HG03280 (cell line): ENCODE data around the gene NUDT9.
A peak's percentile ranks its signal among the peaks of the same experiment; 100 is the strongest.
"Not testable (repeated sequence)": the region's sequence is repeated elsewhere in the genome, so short reads cannot be mapped to it uniquely, and the experiment has no call there.

Source experiments
- ATAC-seq: cut with Tn5 transposase; IDR thresholded peaks from one replicate; pipeline ENCODE4 v1.9.1; 2021; ENCODE audit warnings: mild to moderate bottlenecking, moderate library complexity; ENCODE audit not compliant: unreplicated experiment

NUDT9 gene

GRCh38 chr4:87422104-87423052 is at the start of gene NUDT9:
TSS of gene NUDT9 (plus strand) at chr4:87422573. CDS start at chr4:87422906, 333 bp downstream.
- ATAC-seq = peak; percentile 93

GRCh38 chr4:87375719-87376291 is 46.6 kb upstream of the NUDT9 start:
- peak; percentile 71 for ATAC-seq

GRCh38 chr4:87377816-87378215 is 44.6 kb upstream of the NUDT9 start:
- no peak for ATAC-seq

GRCh38 chr4:87382116-87382515 is 40.3 kb upstream of the NUDT9 start:
- no peak for ATAC-seq

GRCh38 chr4:87382931-87383330 is 39.4 kb upstream of the NUDT9 start:
- no peak for ATAC-seq

GRCh38 chr4:87384466-87385132 is 37.8 kb upstream of the NUDT9 start:
- not testable (repeated sequence) for ATAC-seq

GRCh38 chr4:87387237-87387636 is 35.1 kb upstream of the NUDT9 start:
- ATAC-seq = no peak

GRCh38 chr4:87388901-87389300 is 33.5 kb upstream of the NUDT9 start:
- ATAC-seq = no peak

- not testable (repeated sequence) for ATAC-seq
Observed at GRCh38 chr4:87390055-87390454, 32.3 kb upstream of the NUDT9 start.

- peak; percentile 6 for ATAC-seq
Observed at GRCh38 chr4:87390551-87390890, 31.9 kb upstream of the NUDT9 start.

GRCh38 chr4:87390891-87391575 is 31.3 kb upstream of the NUDT9 start, which contains the start of gene HSD17B11:
TSS of gene HSD17B11 (minus strand) at chr4:87391188. CDS start at chr4:87391070, 118 bp downstream.
- ATAC-seq = peak; percentile 100

GRCh38 chr4:87391576-87392054 is 30.8 kb upstream of the NUDT9 start:
- ATAC-seq = peak; percentile 2

GRCh38 chr4:87392183-87392582 is 30.2 kb upstream of the NUDT9 start:
- ATAC-seq = no peak

- ATAC-seq = not testable (repeated sequence)
Observed at GRCh38 chr4:87395073-87395472, 27.3 kb upstream of the NUDT9 start.

- not testable (repeated sequence) for ATAC-seq
Observed at GRCh38 chr4:87395851-87396250, 26.5 kb upstream of the NUDT9 start.

GRCh38 chr4:87399148-87399547 is 23.2 kb upstream of the NUDT9 start:
- no peak for ATAC-seq

- no peak for ATAC-seq
Observed at GRCh38 chr4:87399954-87400353, 22.4 kb upstream of the NUDT9 start.

- ATAC-seq = not testable (repeated sequence)
Observed at GRCh38 chr4:87403732-87404131, 18.6 kb upstream of the NUDT9 start.

- no peak for ATAC-seq
Observed at GRCh38 chr4:87405211-87405820, 17.1 kb upstream of the NUDT9 start.

GRCh38 chr4:87406462-87406861 is 15.9 kb upstream of the NUDT9 start:
- no peak for ATAC-seq
